ENCODE data around the gene NFAT5.
"Not testable (repeated sequence)": the region's sequence is repeated elsewhere in the genome, so short reads cannot be mapped to it uniquely, and the experiment has no call there.

The NFAT5 gene

DNA sequence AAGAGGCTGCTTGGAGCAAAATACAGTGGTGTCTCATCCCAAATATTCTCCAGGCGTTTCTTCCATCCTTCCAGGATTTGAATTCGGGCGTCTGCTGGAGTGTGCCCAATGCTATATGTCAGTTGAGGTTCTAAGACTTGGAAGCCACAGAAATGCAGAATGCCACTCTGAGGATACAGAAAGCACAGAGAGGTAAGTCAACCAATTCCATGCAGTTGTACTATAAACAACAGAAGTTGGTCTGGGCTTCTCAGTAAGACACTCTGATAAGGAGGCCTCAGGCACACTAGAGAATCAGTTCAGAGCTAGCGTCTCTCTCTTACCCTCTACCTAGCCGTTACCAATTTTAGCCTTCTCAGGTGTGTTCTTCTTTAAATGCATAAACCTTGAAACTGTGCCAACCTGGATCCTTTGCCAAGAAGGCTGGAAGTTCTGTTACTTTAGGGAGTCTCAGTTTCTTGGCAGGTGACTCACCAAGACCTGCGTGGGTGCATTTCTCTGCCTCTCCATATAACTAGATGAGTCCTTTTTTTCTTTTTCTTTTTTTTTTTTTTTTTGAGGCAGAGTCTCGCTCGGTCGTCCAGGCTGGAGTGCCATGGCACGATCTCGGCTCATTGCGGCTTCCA lies 145.5 kb downstream of the NFAT5 start:
- peak in 1 of 2 experiments; percentile 6 for DNase-seq

DNA sequence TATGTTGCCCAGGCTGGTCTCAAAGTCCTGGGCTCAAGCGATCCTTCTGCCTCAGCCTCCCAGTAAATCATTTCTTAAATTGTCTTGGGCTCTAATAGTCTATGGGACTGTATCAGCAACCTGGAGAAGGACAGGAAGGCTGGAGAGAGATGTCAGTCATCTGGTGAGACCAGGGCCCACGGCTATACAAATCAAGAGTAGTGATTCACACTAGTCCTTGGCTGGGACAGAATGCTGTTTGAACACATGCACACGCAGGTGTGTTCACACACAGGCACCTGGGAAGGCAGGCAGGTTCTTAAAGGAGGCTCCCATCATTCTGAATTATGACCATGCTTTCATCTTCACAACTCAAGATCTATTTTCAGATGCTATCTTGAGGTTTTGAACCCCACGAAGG lies 146.5 kb downstream of the NFAT5 start:
- no peak for DNase-seq

DNA sequence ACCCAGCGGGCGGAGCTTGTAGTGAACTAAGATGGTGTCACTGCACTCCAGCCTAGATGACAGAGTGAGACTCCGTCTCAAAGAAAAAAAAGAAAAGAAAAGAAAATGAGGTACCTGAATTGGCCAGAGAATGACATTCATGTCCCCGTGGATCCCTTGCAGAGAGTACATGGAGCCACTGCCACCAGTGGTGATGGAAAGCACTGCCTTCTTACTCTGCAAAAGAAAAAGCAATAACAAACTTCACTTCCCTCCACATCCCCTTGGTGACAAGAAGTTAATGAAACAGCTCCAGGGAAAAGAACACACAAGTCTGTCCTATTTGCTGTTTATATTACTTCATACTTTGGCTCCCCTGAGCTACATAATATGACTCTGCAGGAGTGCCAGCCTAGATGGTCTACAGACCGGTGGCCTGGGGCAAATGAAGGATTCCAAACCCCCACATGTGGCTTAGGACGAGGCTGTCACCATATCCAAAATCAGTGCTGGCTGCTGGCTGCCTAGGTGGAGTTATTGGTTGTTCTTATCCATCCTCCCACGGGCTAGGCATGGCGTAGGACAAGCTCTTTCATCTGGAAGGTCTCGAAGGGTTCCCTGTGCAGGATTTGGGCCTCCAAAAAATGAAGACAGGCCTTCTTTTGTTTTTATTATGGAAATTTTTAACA lies 147.3 kb downstream of the NFAT5 start:
- no peak for DNase-seq

DNA sequence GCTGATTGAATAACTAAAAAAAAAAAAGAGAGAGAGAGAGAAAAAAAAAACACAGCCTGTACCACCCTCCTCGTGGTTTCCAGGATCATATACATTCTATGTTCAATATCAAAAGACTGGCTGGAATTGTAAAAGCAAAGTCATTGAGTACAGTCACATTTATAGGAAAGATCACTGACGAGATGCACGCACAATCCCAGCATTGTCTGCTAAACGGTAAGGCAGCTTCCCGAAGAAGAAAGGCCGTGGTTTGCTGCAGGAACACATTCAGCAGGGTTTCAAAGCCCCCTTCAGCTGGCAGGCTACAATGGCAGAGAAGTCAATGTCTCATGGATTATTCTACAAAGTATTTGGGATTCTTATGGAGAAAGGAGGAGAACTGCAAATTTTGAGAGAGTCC lies 151.3 kb downstream of the NFAT5 start:
- DNase-seq = no peak

DNA sequence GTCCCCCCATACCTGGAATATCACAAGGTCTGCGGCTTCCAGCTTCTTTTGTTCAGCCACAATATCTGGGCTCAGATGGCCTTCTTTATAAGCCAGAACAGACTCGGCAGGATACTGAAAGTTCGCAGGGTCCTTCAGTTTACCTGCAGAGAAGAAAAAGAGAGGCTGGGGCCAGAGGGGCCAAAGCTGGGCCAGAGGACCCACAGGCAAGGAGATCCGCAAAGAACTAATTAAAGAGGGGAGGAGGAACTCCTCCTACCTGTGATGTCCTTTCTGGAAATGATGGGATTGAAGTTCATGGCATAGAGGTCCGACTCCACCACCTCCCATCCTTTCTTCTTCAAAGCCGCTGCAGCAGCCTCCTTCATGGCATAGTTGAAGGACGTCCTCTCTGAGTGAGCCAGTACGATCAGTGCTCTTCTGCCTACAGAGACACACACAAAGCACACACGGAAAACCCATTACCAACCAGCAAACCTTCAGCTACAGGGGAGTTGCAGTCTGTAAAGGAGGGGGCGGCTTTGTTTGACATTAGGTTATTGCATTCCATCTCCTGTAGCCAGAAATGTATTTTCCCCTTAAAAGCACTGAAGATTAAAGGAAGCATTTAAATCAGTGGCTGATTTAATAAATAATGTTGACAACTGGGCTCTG lies 152.5 kb downstream of the NFAT5 start:
- no peak for DNase-seq

DNA sequence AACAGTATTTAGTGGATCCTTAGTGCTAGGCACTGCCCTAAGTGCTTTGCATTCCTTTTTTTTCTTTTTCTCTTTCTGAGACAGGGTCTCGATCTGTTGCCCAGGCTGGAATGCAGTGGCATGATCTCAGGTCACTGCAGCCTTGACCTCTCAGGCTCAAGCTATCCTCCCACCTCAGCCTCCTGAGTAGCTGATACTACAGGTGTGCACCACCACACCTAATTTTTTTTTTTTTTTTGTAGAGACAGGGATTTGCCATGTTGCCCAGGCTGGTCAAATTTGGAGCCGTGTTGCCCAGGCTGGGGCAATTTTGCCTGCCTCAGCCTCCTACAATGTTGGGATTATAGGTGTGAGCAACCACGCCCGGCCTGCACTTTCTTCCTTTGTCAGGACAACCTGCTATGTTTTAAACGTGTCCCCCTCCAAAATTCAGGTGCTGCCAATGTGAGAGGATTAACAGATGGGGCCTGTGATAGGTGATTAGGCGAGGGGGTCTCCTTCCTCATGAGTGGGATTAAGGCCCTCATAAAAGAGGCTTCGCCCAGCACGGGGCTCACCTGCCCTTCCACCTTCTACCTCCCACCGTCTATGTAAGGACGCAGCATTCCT lies 155.2 kb downstream of the NFAT5 start:
- no peak for DNase-seq

DNA sequence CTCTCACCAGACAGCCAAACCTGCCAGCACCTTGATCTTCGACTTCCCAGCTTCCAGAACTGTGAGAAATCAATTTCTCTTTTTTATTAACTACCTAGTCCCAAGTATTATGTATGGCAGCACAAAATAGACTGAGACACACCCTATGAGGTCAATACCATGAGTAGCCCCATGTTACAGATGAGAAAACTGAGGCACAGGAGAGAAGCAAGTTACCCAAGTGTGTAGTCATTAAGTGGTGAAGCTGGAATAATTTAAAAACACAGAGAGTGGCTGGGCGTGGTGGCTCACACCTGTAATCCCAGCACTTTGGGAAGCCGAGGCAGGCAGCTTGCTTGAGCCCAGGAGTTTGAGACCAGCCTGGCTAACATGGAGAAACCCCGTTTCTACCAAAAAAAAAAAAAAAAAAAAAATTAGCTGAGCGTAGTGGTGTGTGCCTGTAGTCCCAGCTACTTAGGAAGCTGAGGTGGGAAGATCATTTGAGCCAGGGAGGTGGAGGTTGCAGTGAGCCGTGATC lies 155.7 kb downstream of the NFAT5 start:
- DNase-seq = no peak

DNA sequence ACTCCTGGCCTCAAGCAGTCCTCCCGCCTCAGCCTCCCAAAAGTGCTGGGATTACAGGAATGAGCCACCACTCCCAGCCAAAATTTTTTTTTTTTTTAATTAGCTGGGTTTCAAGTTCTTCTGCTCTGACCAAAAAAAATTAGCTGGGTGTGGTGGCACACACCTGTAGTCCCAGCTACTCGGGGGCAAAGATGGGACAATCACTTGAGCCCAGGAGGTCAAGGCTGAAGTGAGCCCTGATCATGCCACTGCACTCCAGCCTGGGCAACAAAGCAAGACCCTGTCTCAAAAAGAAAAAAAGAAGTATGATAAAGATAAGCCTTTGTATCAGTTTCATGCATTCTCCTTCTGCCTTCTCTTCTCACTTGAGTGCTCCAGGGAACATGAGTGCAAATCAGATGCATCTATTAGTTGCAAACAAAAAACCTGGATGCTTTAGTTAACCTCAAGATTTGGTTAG lies 158.7 kb downstream of the NFAT5 start:
- DNase-seq = no peak

DNA sequence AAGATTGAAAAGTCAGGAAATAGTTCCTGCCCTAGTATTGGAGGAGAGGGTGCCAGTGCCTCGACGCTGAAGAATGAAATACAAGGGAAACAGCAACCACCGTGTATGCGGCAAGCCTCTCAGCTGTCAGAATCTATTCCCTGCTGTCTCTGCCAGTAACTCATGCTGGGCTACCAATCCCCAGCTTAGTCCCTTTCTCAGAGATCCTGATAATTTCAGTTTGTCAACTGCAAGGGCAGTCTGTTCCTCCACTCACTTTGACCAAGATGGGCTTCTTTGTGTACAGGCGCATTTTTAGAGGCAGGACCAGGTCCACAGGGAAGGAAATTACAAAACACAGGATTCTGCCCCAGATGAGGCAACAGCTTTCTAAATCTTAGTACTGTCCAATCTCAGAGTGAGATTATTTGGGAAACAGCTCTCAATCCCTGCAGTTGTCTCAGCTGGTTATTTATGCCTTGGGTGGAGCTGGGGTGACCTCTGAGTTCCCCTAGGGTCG lies 159.3 kb downstream of the NFAT5 start:
- DNase-seq = no peak

DNA sequence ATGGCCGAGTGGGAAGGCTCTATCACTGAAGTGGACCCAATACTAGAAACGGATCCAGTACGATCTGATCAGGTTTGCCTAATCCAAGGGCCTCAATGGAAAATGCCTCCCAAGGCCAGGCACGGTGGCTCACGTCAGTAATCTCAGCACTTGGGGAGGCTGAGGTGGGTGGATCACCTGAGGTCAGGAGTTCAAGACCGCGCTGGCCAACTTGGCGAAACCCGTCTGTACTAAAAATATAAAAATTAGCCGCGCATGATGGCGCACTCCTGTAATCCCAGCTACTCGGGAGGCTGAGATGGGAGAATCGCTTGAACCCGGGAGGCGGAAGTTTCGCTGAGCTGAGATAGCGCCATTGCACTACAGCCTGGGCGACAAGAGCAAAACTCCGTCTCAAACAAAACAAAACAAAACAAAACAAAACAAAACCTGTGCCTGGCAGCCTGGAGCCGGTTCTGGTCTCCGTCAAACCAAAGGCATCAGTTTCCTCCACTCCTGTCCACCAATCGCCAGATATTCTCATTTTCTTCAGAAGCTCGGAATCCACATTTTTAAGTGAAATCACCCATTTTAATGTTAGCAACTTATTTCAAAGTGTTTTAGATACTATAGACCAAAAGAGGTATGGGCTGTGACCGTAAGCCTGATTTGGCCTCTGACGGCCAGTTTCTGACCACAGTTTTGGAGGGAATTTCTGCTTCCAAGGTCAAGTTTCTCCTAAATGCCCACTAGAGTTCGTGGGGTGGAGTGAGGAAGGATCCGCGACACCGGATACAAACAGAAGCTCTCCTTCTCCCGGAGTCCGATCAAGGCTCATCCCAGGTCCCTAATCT lies 159.9 kb downstream of the NFAT5 start:
- no peak for DNase-seq

DNA sequence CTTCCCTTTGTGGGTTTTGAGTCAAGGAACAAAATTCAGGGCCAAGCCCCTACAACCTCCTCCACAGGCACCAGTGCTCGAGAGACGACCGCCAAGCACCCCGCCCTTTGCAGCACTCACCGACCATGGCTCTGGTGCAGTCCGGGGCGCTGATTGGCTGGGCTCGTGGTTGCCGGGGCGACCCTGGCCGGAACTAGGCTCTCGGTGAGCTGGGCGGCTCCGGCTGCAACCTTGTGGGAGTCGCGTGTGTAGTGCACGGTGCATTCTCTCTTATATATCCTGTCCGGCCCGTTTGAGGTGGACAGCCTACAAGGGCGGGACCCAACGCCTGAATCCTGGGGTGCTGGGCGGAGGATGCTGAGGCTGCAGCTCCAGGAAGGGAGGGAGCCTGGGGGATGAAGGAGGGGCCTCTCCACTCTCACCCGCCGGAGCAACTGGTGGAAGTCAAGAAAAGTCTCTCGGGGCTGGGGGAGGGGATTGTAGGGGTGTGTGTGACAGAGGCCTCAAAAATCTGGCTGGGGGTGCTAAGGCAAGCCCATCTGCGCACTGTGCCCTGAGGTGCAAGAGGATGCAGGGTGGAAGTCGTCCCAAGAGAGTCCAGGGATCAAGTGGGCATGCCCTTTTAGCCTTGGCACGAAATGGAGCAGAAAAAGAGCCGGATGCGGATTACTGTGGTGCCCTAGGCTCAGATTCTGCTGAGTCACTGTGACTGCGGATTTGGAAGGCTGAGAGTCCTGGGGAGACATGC lies 160.7 kb downstream of the NFAT5 start, which contains the start of gene NQO1:
TSS of gene NQO1 (minus strand) at position 248 of the 748 bp plus-strand sequence. CDS start at position 127, 121 bp downstream.
- peak; percentile 81 to 86 for DNase-seq

DNA sequence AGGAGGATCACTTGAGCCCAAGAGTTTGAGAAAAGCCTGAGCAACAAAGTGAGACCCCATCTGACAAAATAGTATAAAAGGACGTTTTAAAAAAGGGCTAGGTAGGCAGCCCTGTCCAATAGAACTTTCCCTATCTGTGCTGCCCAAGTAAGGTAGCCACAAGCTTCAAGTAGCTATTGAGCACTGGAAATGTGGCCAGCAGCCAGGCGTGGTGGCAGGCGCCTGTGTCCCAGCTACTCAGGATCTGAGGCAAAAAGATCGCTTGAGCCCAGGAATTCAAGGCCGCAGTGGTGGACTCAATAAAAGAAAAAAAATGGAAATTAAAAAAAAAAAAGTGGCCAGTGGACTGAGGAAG lies 162.1 kb downstream of the NFAT5 start:
- no peak for DNase-seq

DNA sequence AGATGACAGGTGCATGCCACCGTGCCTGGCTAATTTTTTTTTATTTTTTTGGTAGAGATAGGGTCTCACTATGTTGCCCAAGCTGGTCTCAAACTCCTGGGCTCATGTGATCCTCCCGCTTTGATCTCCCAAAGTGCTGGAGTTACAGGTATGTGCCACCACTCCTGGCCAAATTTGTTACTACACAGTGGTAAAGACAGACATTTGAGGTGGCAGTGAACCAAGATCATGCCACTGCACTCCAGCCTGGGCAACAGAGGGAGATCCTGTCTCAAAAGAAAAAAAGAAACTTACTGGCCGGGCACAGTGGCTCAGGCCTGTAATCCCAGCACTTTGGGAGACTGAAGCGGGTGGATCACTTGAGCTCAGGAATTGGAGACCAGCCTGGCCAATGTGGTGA lies 163.3 kb downstream of the NFAT5 start:
- DNase-seq = not testable (repeated sequence)

DNA sequence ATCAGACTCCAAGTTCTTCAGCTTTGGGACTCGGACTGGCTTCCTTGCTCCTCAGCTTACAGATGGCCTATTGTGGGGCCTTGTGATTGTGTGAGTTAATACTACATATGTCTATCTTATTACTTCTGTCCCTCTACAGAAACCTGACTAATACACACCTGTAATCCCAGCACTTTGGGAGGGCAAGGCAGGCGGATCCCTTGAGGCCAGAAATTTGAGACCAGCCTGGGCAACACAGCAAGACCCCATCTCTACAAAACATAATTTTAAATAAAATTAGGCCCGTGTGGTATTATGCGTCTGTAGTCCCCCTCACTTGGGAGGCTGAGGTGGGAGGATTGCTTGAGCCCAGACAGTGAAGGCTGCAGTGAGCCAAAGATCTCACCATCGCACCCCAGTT lies 165.5 kb downstream of the NFAT5 start:
- DNase-seq = not testable (repeated sequence)

DNA sequence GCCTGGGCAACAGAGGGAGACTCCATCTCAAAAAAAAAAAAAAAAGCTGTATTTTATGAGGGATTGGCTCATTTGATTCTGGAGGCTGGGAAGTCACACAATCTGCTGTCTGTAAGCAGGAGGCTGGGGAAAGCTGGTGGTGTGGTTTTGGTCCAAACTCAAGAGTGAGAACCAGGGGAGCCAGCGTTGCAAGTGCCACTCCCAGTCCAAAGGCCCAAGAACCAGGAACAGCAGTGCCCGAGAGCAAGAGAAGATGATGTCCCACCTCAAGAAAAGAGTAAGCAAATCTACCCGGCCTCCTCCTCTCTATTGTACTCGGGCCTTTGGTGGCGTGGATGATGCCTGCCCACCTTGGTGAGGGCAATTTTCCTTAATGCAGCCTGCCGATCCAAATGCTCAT lies 166.3 kb downstream of the NFAT5 start:
- no peak for DNase-seq

DNA sequence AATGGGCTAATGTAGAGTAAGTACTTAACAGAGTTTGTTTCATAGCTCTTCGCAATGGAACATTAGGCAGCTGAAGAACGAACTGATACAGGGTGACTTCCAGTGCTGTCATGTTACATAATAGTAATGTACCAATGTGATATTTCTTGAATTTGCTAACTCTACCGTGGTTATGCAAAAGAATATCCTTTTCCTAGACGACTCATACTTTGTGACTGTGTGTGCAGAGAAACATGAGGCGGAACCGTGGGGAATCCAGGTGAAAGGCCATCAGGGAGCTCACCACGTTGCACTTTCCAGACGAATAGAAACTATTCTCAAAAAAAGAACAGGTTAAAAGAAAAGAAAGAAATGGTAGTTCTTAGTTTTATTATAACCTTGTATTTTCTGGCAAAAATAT lies 175.8 kb downstream of the NFAT5 start:
- DNase-seq = no peak

DNA sequence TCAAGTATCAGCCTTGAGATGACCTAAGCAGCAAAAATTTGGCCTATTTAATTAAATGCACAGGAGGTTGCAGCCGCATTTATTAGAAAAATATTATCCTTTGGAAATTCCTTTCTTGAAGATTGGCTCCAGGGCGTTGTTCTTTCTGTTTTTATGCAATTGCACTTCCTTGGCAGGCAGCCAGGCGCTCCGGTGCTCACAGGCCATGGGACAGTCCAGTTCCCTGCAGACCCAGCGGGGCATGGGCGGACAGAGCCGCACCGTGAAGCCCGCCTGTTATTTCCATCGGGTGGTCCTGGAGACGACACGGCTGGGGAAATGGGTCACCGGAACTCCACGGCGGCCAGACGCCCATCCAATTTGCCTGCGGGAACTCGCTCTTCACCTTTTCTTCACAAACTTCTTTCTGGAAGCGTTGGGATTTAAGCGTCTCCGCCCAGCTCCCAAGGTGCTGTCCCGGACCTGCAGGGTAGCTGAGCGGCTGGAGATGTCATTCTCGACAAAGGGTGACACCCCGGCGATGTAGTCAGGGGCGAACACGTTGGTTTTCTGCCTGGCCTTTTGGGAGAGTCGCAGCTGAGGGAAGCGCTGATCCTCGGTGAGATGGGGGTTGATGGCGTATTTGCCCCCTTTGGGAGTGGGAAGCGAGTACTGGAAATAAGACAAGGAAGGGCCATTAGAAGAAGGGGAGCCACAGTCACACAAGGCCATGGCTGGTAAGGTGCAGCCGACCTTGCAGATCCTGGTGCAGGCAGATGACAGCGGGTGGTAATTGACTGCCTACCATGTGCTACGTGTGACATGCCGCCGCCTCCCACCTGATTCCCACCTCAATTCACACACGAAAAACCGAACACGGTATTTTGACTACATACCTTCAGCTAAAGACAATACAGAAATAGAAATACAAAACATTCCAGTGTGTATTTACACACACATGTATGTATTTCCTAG lies 176.5 kb downstream of the NFAT5 start:
- DNase-seq = no peak

DNA sequence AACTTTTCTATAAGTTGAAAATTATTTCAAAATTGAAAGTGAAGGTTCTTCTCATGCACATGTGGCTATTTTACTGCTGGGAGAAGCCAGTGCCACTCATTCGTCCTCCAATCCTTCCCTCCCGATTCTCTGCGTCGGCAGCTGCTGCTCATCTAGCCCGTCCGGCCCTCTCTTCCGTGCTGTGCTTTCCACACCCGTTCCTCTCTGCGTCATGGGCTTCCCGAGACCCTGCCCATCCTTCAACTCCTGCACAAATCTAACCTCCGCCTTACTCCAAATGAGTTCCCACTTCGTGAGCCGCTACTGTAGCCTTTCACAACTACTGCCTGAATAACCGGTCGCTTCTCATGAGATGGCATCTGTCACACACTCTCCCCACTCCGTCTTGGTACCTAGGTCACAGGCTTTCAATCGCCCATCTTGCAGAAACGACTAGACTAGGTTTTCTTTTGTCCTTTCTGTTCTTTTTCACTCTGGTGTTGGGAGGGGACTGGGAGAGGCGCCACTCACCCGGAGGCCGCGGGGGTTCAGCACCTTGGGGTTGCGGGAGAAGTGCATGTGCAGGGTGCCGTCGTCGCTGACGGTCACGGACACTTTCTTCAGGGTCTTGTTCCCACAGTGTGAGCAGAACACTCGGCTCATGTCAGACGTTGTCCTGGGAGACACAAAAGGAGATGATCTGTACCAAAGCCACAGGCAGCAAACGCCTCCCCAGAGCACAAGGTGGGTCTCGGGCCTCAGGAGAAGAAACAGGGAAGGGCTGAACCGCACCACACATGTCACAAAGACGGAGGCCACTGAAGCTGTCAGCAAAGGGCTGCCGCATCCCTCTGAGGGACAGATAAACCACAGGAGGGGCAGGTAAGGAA lies 178.8 kb downstream of the NFAT5 start:
- DNase-seq = no peak

DNA sequence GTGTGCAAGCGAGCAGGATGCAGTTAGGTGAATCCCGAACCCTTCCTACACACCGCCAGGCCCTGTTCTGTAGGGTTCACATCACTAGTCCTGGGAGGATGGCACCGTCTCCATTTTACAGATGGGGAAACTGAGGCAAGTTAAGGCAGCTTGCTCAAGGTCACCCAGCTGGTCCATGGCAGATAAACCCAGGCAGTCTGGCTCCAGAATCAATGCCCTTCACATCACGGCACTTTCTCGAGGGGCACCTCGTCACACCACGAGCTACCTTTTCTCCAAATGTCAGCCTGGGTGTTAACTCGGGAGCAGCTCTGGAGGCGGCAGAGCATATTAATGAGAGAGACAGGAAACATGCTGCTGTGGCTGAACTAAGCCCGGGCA lies 179.5 kb downstream of the NFAT5 start:
- no peak for DNase-seq

DNA sequence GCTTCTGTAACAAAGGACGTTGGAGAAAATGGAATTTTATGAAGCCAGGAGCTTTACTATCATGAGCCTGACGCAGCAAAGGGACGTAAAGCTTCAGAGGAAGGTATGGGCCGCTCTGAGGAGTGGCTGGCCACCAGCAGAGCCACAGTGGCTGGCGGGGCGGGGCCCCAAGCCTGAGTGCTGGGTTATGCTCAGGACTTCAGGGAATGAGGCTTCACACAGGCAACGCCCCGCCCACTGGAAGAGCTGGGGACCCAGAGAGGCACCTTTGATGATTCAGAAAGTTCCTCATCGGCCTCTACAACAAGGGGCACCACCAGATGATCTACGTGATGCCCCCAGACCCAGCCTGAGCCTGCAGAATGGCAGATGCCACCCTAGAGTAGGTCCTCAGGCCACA lies 180.2 kb downstream of the NFAT5 start:
- no peak for DNase-seq
